Neural progenitor cell (in vitro differentiated cells): ENCODE results near the gene ESPL1.

ENCODE experiments used
- CTCF ChIP-seq: fragments of 200-600 bp; sonication (generic); IDR thresholded peaks from 2 replicates; pipeline ENCODE4 v1.5.1; 2017; ENCODE audit warnings: antibody characterized with exemption, mild to moderate bottlenecking
- EZH2 ChIP-seq: fragments of 200-600 bp; sonication (generic); IDR thresholded peaks from 2 replicates; pipeline ENCODE4 v1.6.1; 2017; ENCODE audit warnings: antibody characterized with exemption, mild to moderate bottlenecking, moderate library complexity

GRCh38 chr12:53288322-53288721 lies 20.2 kb downstream of the ESPL1 start:
- no peak for TF ChIP-seq EZH2
- no peak for TF ChIP-seq CTCF
